Activated naive CD8-positive, alpha-beta T cell (primary cell): Measurements from ENCODE around the gene CARD6.
"Not testable (repeated sequence)": the region's sequence is repeated elsewhere in the genome, so short reads cannot be mapped to it uniquely, and the experiment has no call there.

Experiments used
- H3K27ac Mint-ChIP-seq: one replicate; pipeline ENCODE4 v1.8.0; 2021; ENCODE audit warnings: mixed read lengths
- H3K27me3 Mint-ChIP-seq: one replicate; pipeline ENCODE4 v1.8.0; 2021; ENCODE audit warnings: mixed read lengths
- H3K36me3 Mint-ChIP-seq: one replicate; pipeline ENCODE4 v1.8.0; 2021; ENCODE audit warnings: mixed read lengths
- H3K4me1 Mint-ChIP-seq: one replicate; pipeline ENCODE4 v1.8.0; 2021; ENCODE audit warnings: low read depth, mixed read lengths
- H3K4me3 Mint-ChIP-seq: one replicate; pipeline ENCODE4 v1.8.0; 2021; ENCODE audit warnings: mild to moderate bottlenecking, mixed read lengths
- H3K9me3 Mint-ChIP-seq: one replicate; pipeline ENCODE4 v1.8.0; 2021; ENCODE audit warnings: low read depth, mixed read lengths

The CARD6 gene

DNA sequence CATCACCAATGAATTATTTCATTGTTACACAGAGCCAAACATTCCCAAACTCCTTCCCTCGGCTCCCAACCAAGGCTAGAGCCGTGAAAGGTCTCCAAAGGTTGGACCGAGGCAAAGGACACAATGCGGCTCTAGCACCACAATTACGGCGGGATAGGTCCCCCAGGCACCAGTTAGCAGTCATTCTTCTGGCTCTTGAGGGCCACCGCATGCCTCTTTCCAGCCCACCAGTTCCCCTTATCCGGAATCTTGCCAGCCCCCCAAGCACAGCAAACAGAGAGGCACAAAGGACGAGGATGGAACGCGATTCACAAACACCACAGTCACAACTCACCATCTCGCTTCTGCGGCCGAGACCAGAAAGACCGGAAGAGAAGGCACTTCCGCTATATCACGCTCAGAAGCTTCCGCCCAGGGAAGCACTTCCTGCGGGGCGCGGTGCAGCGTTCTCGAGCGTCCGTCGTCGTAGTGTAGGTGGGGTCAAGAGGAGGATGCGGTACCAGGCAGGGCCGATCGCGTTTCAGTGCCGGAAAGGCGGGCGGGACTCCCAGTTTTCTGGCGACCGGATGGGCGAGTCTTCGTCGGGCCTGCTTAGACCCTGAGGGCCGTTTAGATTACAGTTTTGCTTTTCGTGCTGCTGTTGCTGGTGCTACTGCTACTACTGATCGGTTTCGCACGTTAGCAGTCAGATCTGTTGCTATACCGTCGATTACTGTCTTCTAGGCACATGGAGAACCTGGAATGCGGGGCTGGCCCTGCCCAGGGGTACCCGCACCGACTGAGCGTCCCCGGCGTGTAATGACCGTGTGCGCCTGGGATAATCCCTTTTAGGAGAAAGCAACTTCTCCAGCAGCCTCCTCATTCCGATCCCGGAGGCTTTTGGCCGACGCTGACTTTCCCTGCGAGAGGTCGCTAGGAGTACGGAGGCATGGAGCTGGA, 6.0 kb upstream of the CARD6 start, which contains the start of gene RPL37:
Gene RPL37, minus strand, starts transcription at position 374 of the 939 bp plus-strand sequence. Its CDS starts 37 bp downstream, at position 337.
- peaks cover 36% of the 10 kb centered on the region for H3K36me3 Mint-ChIP-seq
- H3K4me3 Mint-ChIP-seq = peak within 1 kb of the TSS; percentile 99
- no peaks in the 10 kb centered on the region for H3K9me3 Mint-ChIP-seq
- H3K4me1 Mint-ChIP-seq = peaks cover 46% of the 10 kb centered on the region
- no peaks in the 10 kb centered on the region for H3K27me3 Mint-ChIP-seq
- peak within 1 kb of the TSS; percentile 100 for H3K27ac Mint-ChIP-seq

DNA sequence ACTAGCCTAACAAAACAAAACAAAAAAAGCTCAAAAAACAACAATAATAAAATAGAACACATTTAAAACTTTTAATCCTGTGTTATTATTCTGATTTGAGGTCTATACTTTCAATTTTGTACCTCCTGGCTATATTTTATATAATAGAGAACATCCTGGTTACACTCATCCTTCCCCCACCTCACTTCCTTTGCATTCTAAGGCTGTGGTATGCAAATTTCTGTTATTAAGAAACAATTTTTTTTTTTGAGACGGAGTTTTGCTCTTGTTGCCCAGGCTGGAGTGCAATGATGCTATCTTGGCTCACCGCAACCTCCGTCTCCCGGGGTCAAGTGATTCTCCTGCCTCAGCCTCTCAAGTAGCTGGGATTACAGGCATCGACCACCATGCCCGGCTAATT, 3.1 kb upstream of the CARD6 start:
- Mint-ChIP-seq H3K4me1 (peaks cover 36% of the 10 kb centered on the region), H3K27ac (no peak overlapping the region), H3K4me3 (no peak overlapping the region), H3K9me3 (no peaks in the 10 kb centered on the region), H3K36me3 (peaks cover 20% of the 10 kb centered on the region), H3K27me3 (peaks cover 4% of the 10 kb centered on the region)

DNA sequence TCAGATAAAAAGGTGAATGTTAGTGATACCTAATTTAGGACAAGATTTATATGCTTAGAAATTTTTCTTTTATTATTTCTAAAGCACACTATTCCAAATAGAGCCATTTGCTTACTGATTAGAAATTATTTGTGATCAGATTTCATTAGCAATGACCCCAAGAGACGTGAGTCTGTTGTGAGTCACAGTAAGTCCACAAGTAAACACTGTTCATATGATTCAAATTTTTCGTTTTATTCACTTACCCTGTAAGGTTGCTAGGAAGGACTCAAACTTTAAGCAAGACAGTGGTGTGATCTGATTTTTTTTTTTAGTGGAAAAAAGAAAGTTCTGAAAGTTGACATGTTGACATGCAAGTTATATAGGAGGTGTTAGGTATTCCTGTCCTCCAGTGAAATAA, 1.2 kb downstream of the CARD6 start:
- H3K4me1 Mint-ChIP-seq = peaks cover 18% of the 10 kb centered on the region
- peaks cover 5% of the 10 kb centered on the region for H3K36me3 Mint-ChIP-seq
- H3K27me3 Mint-ChIP-seq = peaks cover 8% of the 10 kb centered on the region
- H3K4me3 Mint-ChIP-seq = no peak overlapping the region
- no peaks in the 10 kb centered on the region for H3K9me3 Mint-ChIP-seq
- no peak overlapping the region for H3K27ac Mint-ChIP-seq

DNA sequence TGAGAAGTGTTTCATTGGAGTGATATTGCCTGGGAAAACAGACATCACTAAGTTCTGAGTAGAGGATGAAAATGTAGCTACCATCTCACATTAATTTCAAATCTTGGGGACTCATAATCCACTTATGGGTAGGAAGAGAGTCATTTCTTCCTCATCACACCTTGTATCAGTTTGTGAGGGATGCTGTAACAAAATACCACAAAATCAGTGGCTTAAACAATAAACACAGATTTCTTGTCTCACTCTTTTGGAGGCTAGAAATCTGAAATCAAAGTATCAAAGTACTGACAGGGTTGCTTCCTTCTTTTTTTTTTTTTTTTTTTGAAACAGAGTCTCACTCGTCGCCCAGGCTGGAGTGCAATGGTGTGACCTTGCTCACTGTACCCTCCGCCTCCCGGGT, 3.4 kb downstream of the CARD6 start:
- Mint-ChIP-seq H3K27me3 (peaks cover 10% of the 10 kb centered on the region), H3K27ac (no peak overlapping the region), H3K4me3 (no peak overlapping the region), H3K4me1 (peaks cover 15% of the 10 kb centered on the region), H3K9me3 (no peaks in the 10 kb centered on the region), H3K36me3 (peaks cover 5% of the 10 kb centered on the region)

DNA sequence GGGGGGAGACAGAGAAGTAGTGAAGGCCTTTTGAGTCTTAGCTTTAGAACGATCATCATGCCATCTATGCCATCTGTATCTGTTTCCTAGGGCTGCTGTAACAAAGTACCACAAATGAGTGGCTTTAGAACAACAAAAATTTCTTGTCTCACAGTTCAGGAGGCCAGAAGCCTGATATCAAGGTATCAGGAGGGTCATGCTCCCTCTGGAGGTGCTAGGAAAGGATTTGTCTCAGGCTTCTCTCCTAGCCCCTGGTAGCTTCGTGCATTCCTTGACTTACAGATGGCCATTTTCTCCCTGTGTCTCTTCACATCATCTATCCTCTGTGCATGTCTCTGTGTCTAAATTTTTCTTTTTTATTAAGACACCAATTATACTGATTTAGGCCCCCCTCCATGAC, 5.2 kb downstream of the CARD6 start:
- Mint-ChIP-seq H3K36me3 (peaks cover 3% of the 10 kb centered on the region), H3K9me3 (no peaks in the 10 kb centered on the region), H3K4me3 (no peak overlapping the region), H3K27ac (no peak overlapping the region), H3K4me1 (peaks cover 7% of the 10 kb centered on the region), H3K27me3 (peaks cover 8% of the 10 kb centered on the region)

DNA sequence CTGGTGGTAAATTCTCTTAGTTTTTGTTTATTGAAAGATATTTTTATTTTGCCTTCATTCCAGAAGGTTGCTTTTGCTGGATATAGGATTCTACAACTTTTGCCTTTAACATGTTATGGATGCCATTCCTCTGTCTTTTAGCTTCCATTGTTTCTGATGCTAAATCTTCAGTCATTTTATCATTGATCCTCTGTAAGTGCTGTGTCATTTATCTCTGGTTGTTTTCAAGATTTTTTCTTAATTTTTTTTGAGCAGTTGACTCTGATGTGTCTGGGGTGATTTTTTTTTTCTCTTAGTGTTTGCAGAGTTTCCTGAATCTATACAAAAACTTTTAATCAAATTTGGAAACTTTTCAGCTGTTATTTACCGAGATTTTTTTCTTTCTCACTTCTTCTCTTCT, 6.4 kb downstream of the CARD6 start:
- Mint-ChIP-seq H3K27ac (no peak overlapping the region), H3K4me3 (no peak overlapping the region), H3K4me1 (no peaks in the 10 kb centered on the region), H3K9me3 (no peaks in the 10 kb centered on the region), H3K27me3 (peaks cover 7% of the 10 kb centered on the region), H3K36me3 (peaks cover 4% of the 10 kb centered on the region)

DNA sequence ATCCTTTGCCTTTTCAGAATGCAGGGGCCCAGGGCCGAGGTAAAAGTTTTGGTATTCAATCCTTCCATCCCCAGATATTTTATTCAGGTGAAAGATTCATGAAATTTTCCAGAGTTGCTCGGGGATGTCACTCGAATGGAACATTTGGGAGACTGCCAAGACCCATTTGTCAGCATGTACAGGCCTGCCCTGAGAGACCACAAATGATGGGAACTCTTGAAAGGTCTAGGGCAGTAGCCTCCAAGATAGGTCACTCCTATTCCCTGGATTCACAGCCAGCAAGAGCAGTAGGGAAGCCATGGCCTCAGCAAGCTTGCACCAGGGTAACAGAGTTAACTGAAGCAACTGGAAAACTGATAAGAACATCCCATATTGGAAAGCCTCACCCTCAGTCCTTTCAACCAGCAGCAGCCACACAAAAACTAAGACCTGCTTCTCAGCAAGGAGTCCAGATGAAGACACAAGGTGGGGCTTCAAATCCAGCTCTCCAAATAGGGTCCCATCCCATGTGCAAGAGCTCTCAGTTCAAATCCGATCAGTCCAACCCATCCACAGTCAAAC, 12.5 kb downstream of the CARD6 start:
- H3K27me3 Mint-ChIP-seq = no peaks in the 10 kb centered on the region
- no peak overlapping the region for H3K4me3 Mint-ChIP-seq
- H3K4me1 Mint-ChIP-seq = no peaks in the 10 kb centered on the region
- peaks cover 4% of the 10 kb centered on the region for H3K36me3 Mint-ChIP-seq
- no peaks in the 10 kb centered on the region for H3K9me3 Mint-ChIP-seq
- no peak overlapping the region for H3K27ac Mint-ChIP-seq

DNA sequence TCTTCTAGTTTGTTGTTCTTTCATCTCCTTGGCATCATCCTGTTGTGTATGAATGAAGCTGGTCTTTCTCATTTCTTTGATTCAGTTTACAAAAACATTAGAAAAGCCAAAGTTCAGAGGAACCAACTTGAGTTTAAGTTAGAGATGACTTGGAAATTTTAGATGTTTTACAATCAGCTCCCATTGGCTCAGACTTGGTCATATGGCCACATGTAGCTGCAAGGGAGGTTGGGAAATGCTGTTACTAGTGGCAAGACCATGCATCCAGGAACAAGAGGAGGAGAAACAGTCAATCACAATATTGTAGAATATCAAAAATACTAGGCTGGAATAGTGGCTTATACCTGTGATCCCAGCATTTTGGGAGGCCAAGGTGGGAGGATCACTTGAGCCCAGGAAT, 19.5 kb downstream of the CARD6 start:
- no peaks in the 10 kb centered on the region for H3K4me1 Mint-ChIP-seq
- H3K36me3 Mint-ChIP-seq = peaks cover 1% of the 10 kb centered on the region
- H3K27ac Mint-ChIP-seq = no peak overlapping the region
- no peaks in the 10 kb centered on the region for H3K27me3 Mint-ChIP-seq
- no peak overlapping the region for H3K4me3 Mint-ChIP-seq
- no peaks in the 10 kb centered on the region for H3K9me3 Mint-ChIP-seq

DNA sequence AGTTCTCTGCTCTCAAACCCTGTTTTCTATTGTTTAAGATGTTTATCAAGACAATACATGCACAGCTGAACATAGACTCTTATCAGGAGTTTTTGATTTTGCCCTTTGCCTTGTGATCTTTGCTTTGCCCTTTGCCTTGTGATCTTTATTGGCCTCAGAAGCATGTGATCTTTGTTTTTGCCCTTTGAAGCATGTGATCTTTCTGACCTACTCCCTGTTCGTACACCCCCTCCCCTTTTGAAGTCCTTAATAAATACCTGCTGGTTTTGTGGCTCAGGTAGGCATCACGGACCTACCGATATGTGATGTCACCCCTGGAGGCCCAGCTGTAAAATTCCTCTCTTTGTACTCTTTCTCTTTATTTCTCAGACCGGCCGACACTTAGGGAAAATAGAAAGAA, 23.8 kb downstream of the CARD6 start:
- not testable (repeated sequence) for H3K9me3 Mint-ChIP-seq, H3K27me3 Mint-ChIP-seq, H3K4me1 Mint-ChIP-seq, H3K4me3 Mint-ChIP-seq, H3K27ac Mint-ChIP-seq, H3K36me3 Mint-ChIP-seq

DNA sequence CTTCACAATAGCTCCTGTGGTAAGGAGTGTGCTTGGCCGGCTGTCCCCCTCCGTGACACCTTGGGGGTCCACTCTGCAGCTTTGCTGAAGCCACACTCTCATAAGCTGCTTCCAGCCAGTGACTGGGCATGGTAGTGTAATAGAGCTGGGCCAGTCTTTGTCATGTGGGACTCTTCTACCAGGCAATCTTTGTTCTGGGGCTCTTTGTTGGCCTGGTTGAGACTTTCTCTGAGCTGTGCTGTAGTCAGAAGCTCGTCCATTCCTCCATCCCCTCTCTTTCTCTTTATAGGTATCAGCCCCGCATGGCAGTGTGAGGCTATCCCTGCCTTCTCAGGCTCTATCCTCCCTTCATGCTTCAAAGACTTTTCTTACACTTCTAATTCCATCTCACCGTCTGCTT, 25.7 kb downstream of the CARD6 start:
- no peaks in the 10 kb centered on the region for H3K9me3 Mint-ChIP-seq
- H3K27ac Mint-ChIP-seq = no peak overlapping the region
- no peaks in the 10 kb centered on the region for H3K36me3 Mint-ChIP-seq
- H3K27me3 Mint-ChIP-seq = peaks cover 1% of the 10 kb centered on the region
- H3K4me1 Mint-ChIP-seq = no peaks in the 10 kb centered on the region
- no peak overlapping the region for H3K4me3 Mint-ChIP-seq

DNA sequence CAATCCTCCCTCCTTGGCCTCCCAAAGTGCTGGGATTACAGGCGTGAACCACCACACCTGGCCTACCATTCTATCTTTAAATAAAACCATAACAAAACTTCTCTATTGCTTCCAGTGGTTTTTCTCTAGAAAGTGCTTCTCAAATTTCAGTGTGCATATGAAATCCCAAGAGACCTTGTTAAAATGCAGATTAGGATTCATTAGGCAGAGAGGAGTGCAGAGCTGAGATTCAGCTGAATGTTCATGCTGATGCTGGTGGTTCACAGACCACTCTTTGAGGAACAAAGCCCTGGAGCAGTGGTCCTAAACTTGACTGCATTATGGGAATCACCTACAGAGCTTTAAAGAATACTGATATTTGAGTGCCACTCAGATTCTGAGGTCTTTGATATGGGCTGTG, 28.2 kb downstream of the CARD6 start:
- Mint-ChIP-seq H3K4me1 (no peaks in the 10 kb centered on the region), H3K27ac (no peak overlapping the region), H3K27me3 (peaks cover 3% of the 10 kb centered on the region), H3K4me3 (no peak overlapping the region), H3K36me3 (no peaks in the 10 kb centered on the region), H3K9me3 (no peaks in the 10 kb centered on the region)

DNA sequence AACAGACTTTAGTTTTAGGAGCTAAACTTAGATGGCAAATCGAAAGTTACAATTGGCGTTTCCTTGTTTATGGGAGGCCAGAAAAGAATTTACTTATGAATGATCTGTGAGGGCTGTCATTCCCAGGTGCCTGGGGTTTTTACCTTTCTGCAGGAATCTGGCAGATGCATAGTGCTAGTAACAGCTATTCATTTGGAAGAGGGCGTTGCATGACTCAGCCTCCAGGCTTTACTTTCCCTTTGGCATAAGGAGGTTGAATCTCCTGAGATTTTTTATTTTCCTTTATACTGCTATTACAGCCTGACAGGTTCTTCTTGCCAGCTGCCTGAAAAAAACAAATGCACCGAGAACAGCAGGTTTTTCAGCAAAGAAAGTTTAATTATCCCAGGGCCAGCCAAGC, 30.0 kb downstream of the CARD6 start:
- no peak overlapping the region for H3K4me3 Mint-ChIP-seq
- H3K9me3 Mint-ChIP-seq = no peaks in the 10 kb centered on the region
- no peak overlapping the region for H3K27ac Mint-ChIP-seq
- no peaks in the 10 kb centered on the region for H3K36me3 Mint-ChIP-seq
- H3K4me1 Mint-ChIP-seq = no peaks in the 10 kb centered on the region
- H3K27me3 Mint-ChIP-seq = peaks cover 3% of the 10 kb centered on the region

DNA sequence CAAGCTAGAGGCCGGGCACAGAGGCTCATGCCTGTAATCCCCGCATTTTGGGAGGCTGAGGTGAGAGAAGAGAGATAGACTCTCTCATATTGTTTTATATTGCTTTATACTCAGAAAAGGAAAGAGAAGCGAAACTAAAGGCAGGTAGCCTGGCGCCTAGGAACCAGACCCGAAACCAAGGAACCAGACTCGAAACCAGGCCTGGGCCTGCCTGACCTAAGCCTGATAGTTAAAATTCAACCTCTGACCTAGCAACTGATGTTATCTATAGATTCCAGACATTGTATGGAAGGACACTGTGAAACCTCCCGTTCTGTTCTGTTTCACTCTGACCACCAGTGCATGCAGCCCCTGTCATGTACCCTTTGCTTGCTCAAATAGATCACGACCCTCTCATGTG, 31.1 kb downstream of the CARD6 start:
- H3K4me3 Mint-ChIP-seq, H3K36me3 Mint-ChIP-seq: not testable (repeated sequence)

DNA sequence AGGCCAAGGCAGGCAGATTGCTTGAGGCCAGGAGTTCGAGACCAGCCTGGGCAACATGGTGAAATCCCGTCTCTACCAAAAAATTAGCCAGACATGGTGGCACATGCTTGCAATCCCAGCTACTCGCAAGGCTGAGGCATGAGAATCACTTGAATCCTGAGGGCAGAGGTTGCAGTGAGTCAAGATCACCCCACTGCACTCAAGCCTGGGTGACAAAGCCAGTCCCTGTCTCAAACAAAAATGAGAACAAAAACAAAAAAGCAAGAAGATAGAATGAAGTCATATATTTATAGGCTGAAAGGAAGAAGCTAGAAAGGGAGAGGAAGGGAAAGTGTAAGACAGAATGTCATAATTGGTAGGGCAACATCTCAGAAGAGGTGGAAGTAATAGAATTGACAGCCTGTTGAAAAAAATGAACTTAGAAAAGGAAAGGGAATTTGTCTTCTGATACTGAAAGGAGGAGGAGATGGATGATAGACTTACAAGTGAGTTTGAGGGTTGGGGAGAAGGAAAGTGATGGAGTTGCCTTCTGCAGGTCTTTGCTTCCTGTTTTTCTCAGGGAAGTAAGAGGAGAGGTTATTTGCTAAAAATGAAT, 32.2 kb downstream of the CARD6 start:
- no peak overlapping the region for H3K4me3 Mint-ChIP-seq
- peaks cover 2% of the 10 kb centered on the region for H3K27me3 Mint-ChIP-seq
- H3K4me1 Mint-ChIP-seq = no peaks in the 10 kb centered on the region
- peaks cover 8% of the 10 kb centered on the region for H3K9me3 Mint-ChIP-seq
- H3K27ac Mint-ChIP-seq = no peak overlapping the region
- H3K36me3 Mint-ChIP-seq = no peaks in the 10 kb centered on the region

More for the DNA sequence above, 31.1 kb downstream of the CARD6 start:
- H3K27me3 Mint-ChIP-seq, H3K4me1 Mint-ChIP-seq, H3K9me3 Mint-ChIP-seq, H3K27ac Mint-ChIP-seq: not testable (repeated sequence)

DNA sequence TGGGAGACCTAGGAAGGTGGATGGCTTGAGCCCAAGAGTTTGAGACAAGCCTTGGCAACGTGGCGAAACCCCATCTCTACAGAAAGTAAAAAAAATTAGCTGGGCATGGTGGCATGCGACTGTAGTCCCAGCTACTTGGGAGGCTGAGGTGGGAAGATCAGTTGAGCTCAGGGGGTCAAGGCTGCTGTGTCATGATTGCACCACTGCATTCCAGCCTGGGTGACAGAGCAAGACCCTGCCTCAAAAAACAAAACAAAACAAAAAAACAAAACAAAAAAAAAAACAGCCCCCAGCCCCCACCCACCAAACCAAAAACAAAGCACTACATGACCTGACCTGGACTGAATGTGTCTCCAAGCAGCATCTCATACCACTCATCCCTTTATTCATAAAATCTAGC, 34.8 kb downstream of the CARD6 start:
- H3K9me3 Mint-ChIP-seq = peaks cover 8% of the 10 kb centered on the region
- H3K4me1 Mint-ChIP-seq = no peaks in the 10 kb centered on the region
- no peak overlapping the region for H3K27ac Mint-ChIP-seq
- no peaks in the 10 kb centered on the region for H3K36me3 Mint-ChIP-seq
- H3K27me3 Mint-ChIP-seq = peaks cover 2% of the 10 kb centered on the region
- H3K4me3 Mint-ChIP-seq = no peak overlapping the region
